CD4-positive, alpha-beta T cell (primary cell): Measurements from ENCODE around the gene METTL25B. TPM values are rescaled to one million over a fixed set of nuclear protein-coding genes. Genes with fewer than 3 reads are reported as not detected.
A peak's percentile ranks its signal among the peaks of the same experiment; 100 is the strongest.

Experiments used
- ATAC-seq: fragments of 200-7000 bp; cut with Tn5 transposase; one replicate; pipeline ENCODE4 v1.10.0; 2022; ENCODE audit warnings: mild to moderate bottlenecking; ENCODE audit not compliant: poor library complexity
- CTCF ChIA-PET: fragments of 350-600 bp; sonication (Branson Sonifier 250); formaldehyde crosslinking; loops from one replicate; lab custom pipeline; 2021; ENCODE audit warnings: antibody characterized with exemption, inconsistent platforms; lab: Charles Lee
- POLR2A ChIA-PET: fragments of 350-600 bp; sonication (Branson Sonifier 250); formaldehyde crosslinking; loops from one replicate; lab custom pipeline; 2021; ENCODE audit warnings: antibody characterized with exemption, inconsistent platforms; lab: Charles Lee
- DNase-seq, 14 experiments: peaks; one replicate each; pipeline ENCODE4 v3.0.0-alpha.2; 2013 to 2020; ENCODE audit warnings: mixed read lengths in 2 of 14
- H3K27ac ChIP-seq, 2 donors: one replicate each; pipeline versions ENCODE4 v1.5.1 to v1.7.0; 2013; ENCODE audit warnings: low read length in 2 of 2, low read depth in 1 of 2, mild to moderate bottlenecking in 1 of 2
- H3K27me3 ChIP-seq, 2 experiments: 1 replicate in 1 of 2; 2 replicates in 1 of 2; pipeline versions ENCODE4 v1.6.1 to v1.7.0; 2013; ENCODE audit warnings: low read length in 2 of 2, control low read depth in 1 of 2, mild to moderate bottlenecking in 1 of 2, moderate library complexity in 1 of 2; ENCODE audit not compliant: insufficient read depth in 2 of 2, control insufficient read depth in 1 of 2
- H3K36me3 ChIP-seq: one replicate; pipeline ENCODE4 v1.6.1; 2013; ENCODE audit warnings: low read length, control low read depth; ENCODE audit not compliant: insufficient read depth
- H3K4me1 ChIP-seq: one replicate; pipeline ENCODE4 v1.6.1; 2013; ENCODE audit warnings: low read length, control low read depth; ENCODE audit not compliant: insufficient read depth
- H3K4me3 ChIP-seq: one replicate; pipeline ENCODE4 v1.5.1; 2013; ENCODE audit warnings: mild to moderate bottlenecking, low read length, moderate library complexity
- H3K9me3 ChIP-seq, 2 experiments: 1 replicate in 1 of 2; 2 replicates in 1 of 2; pipeline versions ENCODE4 v1.6.1 to v1.7.0; 2013; ENCODE audit warnings: low read length in 2 of 2, mild to moderate bottlenecking in 2 of 2, control low read depth in 1 of 2, moderate library complexity in 1 of 2; ENCODE audit not compliant: control insufficient read depth in 1 of 2, insufficient read depth in 1 of 2
- H3K27ac Mint-ChIP-seq: one replicate; pipeline ENCODE4 v1.8.0; 2020; ENCODE audit warnings: mixed read lengths
- H3K27me3 Mint-ChIP-seq: one replicate; pipeline ENCODE4 v1.8.0; 2021; ENCODE audit warnings: mixed read lengths
- H3K36me3 Mint-ChIP-seq: one replicate; pipeline ENCODE4 v1.8.0; 2021; ENCODE audit warnings: low read depth, mixed read lengths
- H3K4me1 Mint-ChIP-seq: one replicate; pipeline ENCODE4 v1.8.0; 2021; ENCODE audit warnings: low read depth, mixed read lengths
- H3K4me3 Mint-ChIP-seq: one replicate; pipeline ENCODE4 v1.8.0; 2020; ENCODE audit warnings: mild to moderate bottlenecking, mixed read lengths
- H3K9me3 Mint-ChIP-seq: one replicate; pipeline ENCODE4 v1.8.0; 2020; ENCODE audit warnings: mixed read lengths
- CTCF ChIP-seq: fragments of 200-600 bp; IDR thresholded peaks from one replicate; pipeline ENCODE4 v1.8.0; 2022; ENCODE audit warnings: antibody characterized with exemption, mild to moderate bottlenecking
- intact Hi-C, 2 experiments: fragments of 100-400 bp; cut with DNase I in 1 of 2; cut with micrococcal nuclease in 1 of 2; formaldehyde crosslinking; loops; one replicate each; pipeline versions ENCODE4 v1.15.1 to v1.9.0; 2023 to 2025; cut with DNase I, micrococcal nuclease
- total RNA-seq, 174 experiments: library from RNA in 2 of 174; stranded (reverse) in 2 of 174; gene quantifications; one replicate each; pipeline ENCODE4 v1.2.3 and lab custom pipeline; 2021 to 2026

Gene METTL25B
- total RNA-seq, 2 experiments from 2014 or later: 10.6 to 12.0 TPM

DNA sequence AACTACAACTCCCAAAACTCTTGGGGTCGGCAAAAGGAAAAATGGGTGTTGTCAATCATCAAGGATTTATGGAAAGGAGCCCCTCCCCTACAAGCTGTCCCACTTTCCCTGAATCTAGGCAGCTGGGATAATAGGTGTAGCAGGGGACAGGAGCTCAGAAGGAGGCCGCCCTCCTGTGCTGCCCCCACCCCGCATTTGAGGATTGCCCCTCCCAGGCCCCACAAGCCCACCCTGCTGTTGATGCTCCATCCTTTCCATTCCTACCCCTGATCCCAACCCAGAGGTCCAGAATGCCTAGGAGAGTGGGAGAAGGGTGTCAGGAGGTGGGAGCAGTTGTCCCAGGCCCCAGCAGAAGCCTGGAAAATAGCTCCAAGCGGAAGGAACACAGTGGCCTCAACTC is 14.5 kb downstream of the METTL25B start:
- Mint-ChIP-seq H3K4me3 (peak overlapping the region; percentile 30), H3K4me1 (peaks cover 56% of the 10 kb centered on the region), H3K36me3 (peaks cover 62% of the 10 kb centered on the region), H3K27ac (peak overlapping the region; percentile 89), H3K27me3 (no peaks in the 10 kb centered on the region), H3K9me3 (peaks cover 2% of the 10 kb centered on the region)
- Histone ChIP-seq H3K27ac (no peak overlapping the region), H3K4me3 (no peak overlapping the region), H3K27me3 (no peaks in the 10 kb centered on the region), H3K4me1 (peaks cover 46% of the 10 kb centered on the region), H3K36me3 (peaks cover 41% of the 10 kb centered on the region), H3K9me3 (peaks cover 0 to 3% of the 10 kb centered on the region in 2 experiments)
- ATAC-seq: no peak
- intact Hi-C loops: loop anchor here in 1 of 2 experiments (5.0 to 10.0 kb wide), 3 partner anchors 460 to 690 kb away; partner anchors contain the start of genes LAMTOR2, PMF1, SMG5 and TMEM79
- DNase-seq: no peak
- TF ChIP-seq CTCF: no peak
- POLR2A ChIA-PET: interaction anchor here (3.0 to 3.6 kb wide), 2 partner anchors 15 to 25 kb away, joined by 107 to 169 read pairs; partner anchors contain the start of genes ISG20L2, METTL25B and PRCC
- CTCF ChIA-PET: interaction anchor here (0.8 to 6.3 kb wide), 2 partner anchors 15 to 24 kb away, joined by 4 to 62 read pairs; partner anchors contain the start of genes ISG20L2, METTL25B and PRCC

DNA sequence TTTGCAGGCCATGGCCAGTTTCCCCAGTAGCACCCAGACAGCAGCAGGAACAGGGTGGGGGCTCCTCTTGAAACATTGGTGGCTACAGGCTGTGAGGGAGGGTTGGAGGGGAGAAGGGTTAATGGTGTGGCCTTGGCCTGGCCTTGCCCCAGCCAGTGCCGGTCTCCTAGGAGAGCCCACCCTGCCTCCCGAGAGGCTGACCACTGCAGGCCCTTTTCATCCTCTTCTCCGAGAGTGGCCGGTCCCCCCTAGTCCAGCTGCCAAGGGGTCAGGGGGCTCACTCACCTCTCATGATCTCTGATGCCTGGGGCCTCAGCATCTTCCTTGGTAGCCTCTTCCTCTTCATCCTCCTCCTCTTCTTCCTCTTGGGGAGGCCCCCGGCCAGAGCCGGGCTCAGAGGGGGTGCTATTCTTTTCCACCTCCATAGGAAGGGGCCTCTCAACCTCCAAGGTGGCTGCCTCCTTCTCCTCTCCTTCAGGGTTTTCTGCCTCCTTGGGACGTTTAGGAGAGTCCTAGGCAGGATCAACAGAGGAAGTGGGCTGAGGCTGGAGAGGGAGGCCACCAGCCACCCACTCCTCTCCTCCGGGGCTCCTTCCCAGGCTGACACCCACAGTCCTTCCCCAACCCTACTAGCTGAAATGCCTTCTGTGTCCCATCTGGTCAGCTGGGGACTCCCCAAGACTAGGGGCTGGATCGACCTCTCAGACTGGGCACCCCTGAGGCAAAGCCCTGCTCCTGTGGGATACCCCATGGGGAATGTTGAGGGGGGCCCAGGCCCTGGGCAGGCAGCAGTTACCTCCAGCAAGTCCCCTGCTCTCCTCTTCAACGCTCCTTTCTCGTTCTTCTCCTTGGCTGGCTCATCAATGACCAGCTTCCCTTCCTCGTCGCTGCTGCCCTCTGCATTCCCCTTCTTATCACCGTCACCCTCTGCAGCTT is 15.4 kb downstream of the METTL25B start:
- no peak for TF ChIP-seq CTCF
- Mint-ChIP-seq H3K27me3 (no peaks in the 10 kb centered on the region), H3K36me3 (peaks cover 53% of the 10 kb centered on the region), H3K27ac (peak overlapping the region; percentile 89), H3K9me3 (peaks cover 2% of the 10 kb centered on the region), H3K4me1 (peaks cover 64% of the 10 kb centered on the region), H3K4me3 (no peak overlapping the region)
- Histone ChIP-seq H3K36me3 (peaks cover 32% of the 10 kb centered on the region), H3K27me3 (no peaks in the 10 kb centered on the region), H3K4me1 (peaks cover 55% of the 10 kb centered on the region), H3K4me3 (no peak overlapping the region), H3K9me3 (peaks cover 0 to 3% of the 10 kb centered on the region in 2 experiments), H3K27ac (no peak overlapping the region)
- CTCF ChIA-PET: interaction anchor here (6.3 kb wide), 1 partner anchor 16 kb away, joined by 62 read pairs; the partner anchor contains the start of genes ISG20L2 and METTL25B
- intact Hi-C loops: loop anchor here in 1 of 2 experiments (5.0 to 10.0 kb wide), 3 partner anchors 461 to 691 kb away; partner anchors contain the start of genes LAMTOR2, PMF1, SMG5 and TMEM79
- DNase-seq (peak in 1 of 14 experiments; percentile 23), ATAC-seq (no peak)
- POLR2A ChIA-PET: interaction anchor here (3.6 kb wide), 1 partner anchor 16 kb away, joined by 107 read pairs; the partner anchor contains the start of genes ISG20L2 and METTL25B

DNA sequence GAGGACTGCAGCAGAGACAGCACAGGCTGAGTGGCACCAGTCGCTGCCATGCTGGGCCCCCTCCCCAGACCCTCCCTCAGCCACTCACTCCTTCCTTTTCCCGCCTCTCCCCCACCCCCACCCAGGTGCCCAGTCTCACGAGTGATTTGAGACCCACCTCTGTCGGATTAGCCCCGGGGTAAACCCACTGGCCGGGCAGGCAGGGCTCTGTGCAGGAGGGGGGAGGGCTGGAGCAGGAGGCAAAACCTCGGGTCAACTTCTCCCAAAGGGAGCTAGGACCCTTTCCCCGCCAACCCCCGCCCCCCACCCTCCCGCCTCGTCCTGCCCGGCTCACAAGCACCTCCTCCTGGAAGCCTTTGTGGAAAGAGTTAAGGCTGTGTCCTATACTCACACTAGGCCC is 16.1 kb downstream of the METTL25B start:
- Histone ChIP-seq H3K27ac (no peak overlapping the region), H3K36me3 (peaks cover 32% of the 10 kb centered on the region), H3K4me3 (no peak overlapping the region), H3K9me3 (peaks cover 0 to 3% of the 10 kb centered on the region in 2 experiments), H3K4me1 (peaks cover 62% of the 10 kb centered on the region), H3K27me3 (no peaks in the 10 kb centered on the region)
- Mint-ChIP-seq H3K27me3 (no peaks in the 10 kb centered on the region), H3K36me3 (peaks cover 52% of the 10 kb centered on the region), H3K9me3 (peaks cover 2% of the 10 kb centered on the region), H3K4me1 (peaks cover 65% of the 10 kb centered on the region), H3K4me3 (no peak overlapping the region), H3K27ac (no peak overlapping the region)
- intact Hi-C loops: loop anchor here in 1 of 2 experiments (5.0 to 10.0 kb wide), 3 partner anchors 462 to 692 kb away; partner anchors contain the start of genes LAMTOR2, PMF1, SMG5 and TMEM79
- CTCF ChIA-PET: interaction anchor here (6.3 kb wide), 1 partner anchor 17 kb away, joined by 62 read pairs; the partner anchor contains the start of genes ISG20L2 and METTL25B
- no peak for DNase-seq
- POLR2A ChIA-PET: interaction anchor here (1.9 kb wide), 1 partner anchor 23 kb away, joined by 5 read pairs; the partner anchor contains the start of gene PRCC
- ATAC-seq: no peak
- no peak for TF ChIP-seq CTCF
